Gastroesophageal sphincter (tissue), 4 donors: ENCODE results near the gene CLEC4M. TPM values are rescaled to one million over a fixed set of nuclear protein-coding genes. Genes with fewer than 3 reads are reported as not detected.

ENCODE experiments used
- ATAC-seq: fragments of 150-250 bp; one replicate; pipeline ENCODE4 v1.9.1; 2016; ENCODE audit warnings: mild to moderate bottlenecking, moderate library complexity
- H3K27ac ChIP-seq, 4 donors: fragments of 200-600 bp; sonication (generic) in 3 of 4; 1 replicate in 3 of 4; 2 replicates in 1 of 4; pipeline ENCODE4 v1.5.1; 2016 to 2019
- H3K27me3 ChIP-seq: fragments of 200-600 bp; sonication (generic); one replicate; pipeline ENCODE4 v1.5.1; 2019
- H3K36me3 ChIP-seq, 2 donors: fragments of 200-600 bp; sonication (generic); one replicate each; pipeline ENCODE4 v1.5.1; 2019; ENCODE audit warnings: control low read depth in 1 of 2
- H3K4me1 ChIP-seq, 3 donors: fragments of 200-600 bp; sonication (generic); 1 replicate in 2 of 3; 2 replicates in 1 of 3; pipeline ENCODE4 v1.5.1; 2016 to 2019; ENCODE audit warnings: control low read depth in 2 of 3
- H3K4me3 ChIP-seq, 2 donors: fragments of 200-600 bp; sonication (generic); one replicate each; pipeline ENCODE4 v1.5.1; 2019; ENCODE audit warnings: mild to moderate bottlenecking in 1 of 2, moderate library complexity in 1 of 2
- H3K9me3 ChIP-seq, 3 donors: fragments of 200-600 bp; sonication (generic); one replicate each; pipeline ENCODE4 v1.5.1; 2017 to 2019; ENCODE audit warnings: control low read depth in 2 of 3
- EP300 ChIP-seq: sonication (generic); formaldehyde crosslinking; IDR thresholded peaks from one replicate; pipeline ENCODE4 v1.6.1; 2017; ENCODE audit warnings: antibody characterized with exemption, mild to moderate bottlenecking
- POLR2A ChIP-seq, 2 donors: fragments of 450-650 bp; IDR thresholded peaks; one replicate each; pipeline ENCODE4 v1.6.1; 2017; ENCODE audit warnings: antibody characterized with exemption in 2 of 2, mild to moderate bottlenecking in 2 of 2, moderate library complexity in 1 of 2
- POLR2AphosphoS5 ChIP-seq: sonication (generic); formaldehyde crosslinking; IDR thresholded peaks from one replicate; pipeline ENCODE4 v1.6.1; 2017; ENCODE audit warnings: antibody characterized with exemption
- WGBS, 2 donors: methylation state at CpG; one replicate each; pipeline ENCODE4 v1.1.5; 2018; ENCODE audit warnings: low coverage in 1 of 2; 5-methylcytosine and 5-hydroxymethylcytosine counted together
- total RNA-seq, 4 donors: library from RNA; depleted of rRNA; stranded (reverse); fragments of >200 nt; gene quantifications; one replicate each; pipeline ENCODE4 v1.1.0, GENCODE V29; 2016
- TF ChIP-seq, protein P1 (sequence below), 4 experiments: fragments of 200-600 bp in 2 of 4; fragments of 450-650 bp in 2 of 4; sonication (generic) in 1 of 4; IDR thresholded peaks; one replicate each; pipeline ENCODE4 v1.5.1; 2017 to 2019; ENCODE audit warnings: antibody characterized with exemption in 4 of 4, mild to moderate bottlenecking in 2 of 4, moderate library complexity in 2 of 4

The CLEC4M gene
- total RNA-seq, 4 donors from 2014 or later, result not detected

DNA sequence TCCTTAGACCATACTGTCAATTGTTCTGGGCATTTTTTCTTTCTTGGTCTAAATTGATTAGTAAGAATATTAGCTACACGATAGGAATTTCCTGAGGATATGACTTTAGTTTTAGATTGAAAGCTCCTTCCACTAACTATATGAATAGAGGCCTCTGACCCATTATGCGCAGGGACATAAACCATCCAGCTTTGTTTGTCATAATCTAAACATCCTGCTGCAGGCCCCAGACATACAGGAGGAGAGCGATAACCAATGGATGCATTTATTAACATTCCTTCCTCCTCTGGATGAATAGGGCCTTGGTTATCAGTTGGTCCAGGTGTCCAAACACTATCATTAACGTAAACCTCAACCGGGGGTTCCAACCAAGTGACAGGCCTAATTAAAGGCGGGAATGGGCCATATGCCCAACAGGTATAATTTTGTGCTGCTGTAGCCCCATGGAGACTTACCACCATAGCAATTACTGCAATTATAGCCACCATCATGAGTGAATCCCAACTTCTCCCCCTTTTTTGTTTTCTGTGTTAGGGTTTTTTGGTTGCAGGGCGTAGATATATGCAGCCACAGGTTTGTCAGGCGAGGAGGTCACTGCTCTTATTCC lies 32.6 kb downstream of the CLEC4M start:
- Histone ChIP-seq H3K4me1 (peaks cover 0 to 14% (median 0%) of the 10 kb centered on the region in 3 donors), H3K36me3 (no peaks in the 10 kb centered on the region), H3K27me3 (peaks cover 70% of the 10 kb centered on the region), H3K27ac (no peak overlapping the region), H3K9me3 (peaks cover 0 to 3% (median 0%) of the 10 kb centered on the region in 3 donors), H3K4me3 (no peak overlapping the region)
- WGBS, 2 donors, result 27 to 45% methylated on average over 8 of the region's 8 CpGs
- TF ChIP-seq POLR2A (IDR thresholded peaks at IDR 0.05) (no peak), POLR2AphosphoS5 (no peak), EP300 (no peak)
- TF ChIP-seq, protein P1, sequence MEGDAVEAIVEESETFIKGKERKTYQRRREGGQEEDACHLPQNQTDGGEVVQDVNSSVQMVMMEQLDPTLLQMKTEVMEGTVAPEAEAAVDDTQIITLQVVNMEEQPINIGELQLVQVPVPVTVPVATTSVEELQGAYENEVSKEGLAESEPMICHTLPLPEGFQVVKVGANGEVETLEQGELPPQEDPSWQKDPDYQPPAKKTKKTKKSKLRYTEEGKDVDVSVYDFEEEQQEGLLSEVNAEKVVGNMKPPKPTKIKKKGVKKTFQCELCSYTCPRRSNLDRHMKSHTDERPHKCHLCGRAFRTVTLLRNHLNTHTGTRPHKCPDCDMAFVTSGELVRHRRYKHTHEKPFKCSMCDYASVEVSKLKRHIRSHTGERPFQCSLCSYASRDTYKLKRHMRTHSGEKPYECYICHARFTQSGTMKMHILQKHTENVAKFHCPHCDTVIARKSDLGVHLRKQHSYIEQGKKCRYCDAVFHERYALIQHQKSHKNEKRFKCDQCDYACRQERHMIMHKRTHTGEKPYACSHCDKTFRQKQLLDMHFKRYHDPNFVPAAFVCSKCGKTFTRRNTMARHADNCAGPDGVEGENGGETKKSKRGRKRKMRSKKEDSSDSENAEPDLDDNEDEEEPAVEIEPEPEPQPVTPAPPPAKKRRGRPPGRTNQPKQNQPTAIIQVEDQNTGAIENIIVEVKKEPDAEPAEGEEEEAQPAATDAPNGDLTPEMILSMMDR (IDR thresholded peaks at IDR 0.05), result no peak
- no peak for ATAC-seq

DNA sequence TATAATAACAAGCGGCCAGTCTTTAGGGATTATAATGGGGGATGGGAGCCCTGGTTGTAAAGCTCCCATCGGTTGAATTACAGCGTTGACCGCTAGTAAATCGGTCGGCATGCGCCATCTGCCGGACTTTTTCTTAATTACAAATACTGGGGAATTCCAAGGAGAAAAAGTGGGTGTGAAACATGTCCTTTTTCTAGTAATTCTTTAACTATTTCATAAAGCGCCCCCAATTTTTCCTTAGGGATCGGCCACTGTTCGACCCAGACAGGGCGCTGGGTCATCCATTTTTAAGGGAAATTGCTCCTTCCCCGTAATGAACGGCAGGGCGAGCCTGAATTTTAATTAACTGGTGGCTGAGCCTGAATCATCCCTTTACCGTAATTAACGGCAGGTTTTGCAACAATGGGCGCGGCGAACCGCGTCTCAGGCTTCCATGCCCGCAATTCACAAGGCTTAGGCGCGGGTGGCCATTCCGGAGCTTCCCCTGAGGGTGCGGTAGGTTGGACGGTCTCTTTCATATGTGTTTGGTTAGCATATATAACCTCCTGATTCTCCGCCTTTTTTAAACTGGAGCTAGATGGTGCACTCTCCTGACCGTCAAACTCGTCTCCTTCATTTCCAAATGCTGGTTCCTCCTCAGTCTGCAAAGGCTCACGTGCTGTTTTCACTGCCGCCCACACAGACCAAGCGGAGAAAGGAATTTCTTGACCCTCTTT lies 36.8 kb downstream of the CLEC4M start:
- Histone ChIP-seq H3K27ac (no peak overlapping the region), H3K36me3 (no peaks in the 10 kb centered on the region), H3K9me3 (peaks cover 0 to 7% (median 0%) of the 10 kb centered on the region in 3 donors), H3K4me1 (peaks cover 0 to 14% (median 0%) of the 10 kb centered on the region in 3 donors), H3K27me3 (peaks cover 90% of the 10 kb centered on the region), H3K4me3 (peak overlapping the region in 1 of 2 donors; percentile 9)
- 2 to 3% methylated on average over 14 to 17 of the region's 34 CpGs for WGBS, 2 donors
- TF ChIP-seq EP300 (no peak), POLR2A (IDR thresholded peaks at IDR 0.05) (no peak), POLR2AphosphoS5 (peak; percentile 12)
- TF ChIP-seq, protein P1 (IDR thresholded peaks at IDR 0.05), result peak in 3 of 4 experiments; percentile 49 to 70 (median 67)
- peak; percentile 60 for ATAC-seq

DNA sequence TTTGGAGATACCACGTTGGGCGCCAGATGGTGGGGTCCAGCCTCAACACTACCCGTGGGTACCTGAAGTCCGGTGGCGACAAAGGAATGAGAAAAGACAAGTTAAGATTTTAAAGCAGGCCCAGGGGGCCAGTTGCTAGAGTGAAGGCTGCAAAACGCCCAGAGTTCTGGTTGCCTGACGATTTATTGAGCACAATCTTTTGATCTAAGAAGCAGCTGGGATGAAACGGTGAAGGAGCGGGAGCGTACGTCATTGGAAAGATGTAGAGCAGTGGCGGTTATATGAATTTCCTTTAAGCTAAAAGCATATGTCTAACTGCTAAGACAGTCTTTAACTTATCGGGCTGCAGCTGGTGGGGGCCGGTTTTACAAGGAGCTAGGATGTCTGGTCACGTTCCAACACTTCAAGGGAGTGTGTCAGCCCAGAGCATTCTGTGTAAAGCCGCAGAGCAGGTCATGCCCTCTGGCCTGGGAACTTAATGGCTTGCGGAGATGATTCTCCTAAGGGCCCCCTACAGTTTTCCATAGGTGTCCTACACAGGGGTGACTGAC lies 38.1 kb downstream of the CLEC4M start:
- H3K27ac ChIP-seq, result no peak overlapping the region
- peaks cover 0 to 14% (median 0%) of the 10 kb centered on the region in 3 donors for H3K4me1 ChIP-seq
- no peak for TF ChIP-seq POLR2A (IDR thresholded peaks at IDR 0.05)
- no peak for TF ChIP-seq EP300
- TF ChIP-seq, protein P1 (IDR thresholded peaks at IDR 0.05), result no peak
- TF ChIP-seq POLR2AphosphoS5, result no peak
- peaks cover 88% of the 10 kb centered on the region for H3K27me3 ChIP-seq
- 85 to 89% methylated on average over 9 to 17 of the region's 17 CpGs for WGBS, 2 donors
- H3K9me3 ChIP-seq, result peaks cover 0 to 7% (median 0%) of the 10 kb centered on the region in 3 donors
- no peaks in the 10 kb centered on the region for H3K36me3 ChIP-seq
- no peak overlapping the region for H3K4me3 ChIP-seq
- ATAC-seq, result no peak

DNA sequence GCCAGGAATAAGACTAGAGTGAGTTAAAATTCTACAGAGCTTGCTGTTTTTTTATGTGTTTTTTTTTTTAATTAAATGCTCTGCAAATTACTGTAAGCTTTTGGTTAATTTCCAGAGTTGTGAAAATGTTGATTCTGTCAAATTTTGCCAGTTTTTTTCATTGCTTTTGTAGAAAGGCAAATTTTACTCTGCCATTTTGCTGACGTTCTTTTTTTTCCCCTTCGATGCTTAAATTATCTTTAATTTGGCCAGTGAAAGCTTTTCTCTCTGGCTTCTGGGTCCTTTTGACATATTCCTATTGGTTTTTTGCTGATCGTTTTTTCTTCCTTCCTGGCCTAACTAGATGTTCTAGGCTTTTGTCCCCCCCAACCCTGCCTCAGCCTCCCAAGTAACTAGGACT lies 43.2 kb downstream of the CLEC4M start:
- no peak overlapping the region for H3K27ac ChIP-seq
- H3K27me3 ChIP-seq, result peaks cover 81% of the 10 kb centered on the region
- TF ChIP-seq, protein P1 (IDR thresholded peaks at IDR 0.05), result no peak
- no peak for ATAC-seq
- WGBS, 2 donors, result 58 to 61% methylated on average over 2 to 3 of the region's 3 CpGs
- H3K4me3 ChIP-seq, result no peak overlapping the region
- H3K4me1 ChIP-seq, result no peaks in the 10 kb centered on the region
- H3K9me3 ChIP-seq, result peaks cover 0 to 8% (median 0%) of the 10 kb centered on the region in 3 donors
- no peaks in the 10 kb centered on the region for H3K36me3 ChIP-seq
